Pancreas (tissue), 10 donors: ENCODE data around the gene RHO. TPM values are rescaled to one million over a fixed set of nuclear protein-coding genes. Genes with fewer than 3 reads are reported as not detected.

Experiments
- ATAC-seq, 4 donors: fragments of 200-7000 bp; cut with Tn5 transposase; one replicate each; pipeline versions ENCODE4 v1.8.0 to v1.9.1; 2020; ENCODE audit warnings: mild to moderate bottlenecking in 4 of 4, moderate library complexity in 4 of 4
- DNase-seq, 6 donors: peaks; one replicate each; pipeline ENCODE4 v3.0.0-alpha.2; 2020
- FAIRE-seq: peaks from 2 replicates; lab custom pipeline; 2012; peaks lifted over from hg19 to GRCh38; lab: Jason Lieb, UNC
- H3K27ac ChIP-seq, 4 donors: fragments of 200-600 bp; sonication (generic); 1 replicate in 3 of 4; 2 replicates in 1 of 4; pipeline versions ENCODE4 v1.5.0 to v1.8.0; 2020
- H3K27me3 ChIP-seq, 4 donors: fragments of 200-600 bp; one replicate each; pipeline ENCODE4 v1.8.0; 2021
- H3K36me3 ChIP-seq, 3 donors: fragments of 200-600 bp; sonication (generic) in 1 of 3; one replicate each; pipeline versions ENCODE4 v1.5.0 to v1.8.0; 2020 to 2021
- H3K4me1 ChIP-seq, 3 donors: fragments of 200-600 bp; one replicate each; pipeline ENCODE4 v1.8.0; 2021
- H3K4me3 ChIP-seq, 4 donors: fragments of 200-600 bp; sonication (generic) in 2 of 4; one replicate each; pipeline versions ENCODE4 v1.5.0 to v1.8.0; 2020 to 2021
- H3K9me3 ChIP-seq, 4 donors: fragments of 200-600 bp; one replicate each; pipeline ENCODE4 v1.8.0; 2021
- WGBS, 2 donors: extraction: QIAGEN DNeasy Blood & Tissue Kit; methylation state at CpG; one replicate each; pipeline ENCODE4 v1.1.7; 2013; 5-methylcytosine and 5-hydroxymethylcytosine counted together
- intact Hi-C, 3 donors: fragments of 100-400 bp; cut with DNase I; formaldehyde crosslinking; loops; one replicate each; pipeline versions ENCODE4 v1.11.1 to v1.14.2; 2022
- polyA plus RNA-seq, 2 donors: library from polyadenylated mRNA; stranded (reverse); fragments of 200-250 nt; gene quantifications; one replicate each; pipeline ENCODE4 v1.2.3, GENCODE V29; 2013
- total RNA-seq, 6 donors: library from RNA; stranded (reverse); fragmentation: NEBNext Ultra II Directional in 4 of 6; extraction: Animal tissue kit (Norgen Biotek cat#: 25700) in 4 of 6; gene quantifications; one replicate each; pipeline versions ENCODE4 v1.2.1 to v1.2.4, GENCODE V29; 2021 to 2023
- TF ChIP-seq, protein P1 (sequence below), 4 donors: fragments of 200-600 bp; sonication (generic) in 3 of 4; IDR thresholded peaks; one replicate each; pipeline versions ENCODE4 v1.5.0 to v1.8.0; 2021; ENCODE audit warnings: antibody characterized with exemption in 4 of 4
- donor health status: healthy with polysubstance abuse.
- donor health status: DM: no; HTN: no; CAD: no; lungs with moderate emphysema.
- donor health status: DM: no; HTN: no; CAD: no.
- donor health status: control.
- donor health status: control.
- donor health status: Bipolar disorder and iron deficiency.
- donor health status: DM: yes; HTN: yes; CAD: no.
- donor health status: DM: no; HTN: no; CAD: no.
- donor health status: DM: no; HTN: no; CAD: no.
- donor health status: DM: yes; HTN: yes; CAD: no.

Gene RHO
- total and polyA plus RNA-seq, 8 donors: 0.05 TPM; not detected in 7

DNA sequence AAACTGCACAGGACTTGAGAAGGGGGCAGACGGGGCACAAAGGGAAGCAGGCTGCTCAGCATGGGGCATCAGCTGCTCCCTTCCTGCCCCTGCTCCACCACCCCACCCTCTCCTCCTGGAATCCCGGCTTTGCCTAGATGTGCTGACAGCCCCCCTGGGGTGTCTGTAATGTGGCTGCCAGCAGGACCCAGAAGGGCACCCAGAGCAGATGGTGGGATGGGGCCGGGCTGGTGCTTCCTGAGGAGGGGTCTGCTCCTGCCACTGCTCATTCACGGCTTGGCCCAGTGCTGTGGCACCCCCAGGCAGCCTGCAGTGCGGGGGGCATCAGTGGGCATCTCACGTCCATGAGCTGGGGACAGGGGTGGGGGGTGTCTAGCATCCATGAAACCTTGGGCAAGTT lies 24.7 kb downstream of the RHO start:
- ATAC-seq (no peak), FAIRE-seq (no peak), DNase-seq (peak in 1 of 6 donors; percentile 43)
- 63 to 69% methylated on average over 6 of the region's 6 CpGs for WGBS, 2 donors
- Histone ChIP-seq H3K27ac (no peak overlapping the region), H3K4me3 (no peak overlapping the region), H3K27me3 (no peaks in the 10 kb centered on the region), H3K9me3 (no peaks in the 10 kb centered on the region), H3K36me3 (no peaks in the 10 kb centered on the region), H3K4me1 (peaks cover 0 to 4% (median 0%) of the 10 kb centered on the region in 3 donors)
- TF ChIP-seq, protein P1, sequence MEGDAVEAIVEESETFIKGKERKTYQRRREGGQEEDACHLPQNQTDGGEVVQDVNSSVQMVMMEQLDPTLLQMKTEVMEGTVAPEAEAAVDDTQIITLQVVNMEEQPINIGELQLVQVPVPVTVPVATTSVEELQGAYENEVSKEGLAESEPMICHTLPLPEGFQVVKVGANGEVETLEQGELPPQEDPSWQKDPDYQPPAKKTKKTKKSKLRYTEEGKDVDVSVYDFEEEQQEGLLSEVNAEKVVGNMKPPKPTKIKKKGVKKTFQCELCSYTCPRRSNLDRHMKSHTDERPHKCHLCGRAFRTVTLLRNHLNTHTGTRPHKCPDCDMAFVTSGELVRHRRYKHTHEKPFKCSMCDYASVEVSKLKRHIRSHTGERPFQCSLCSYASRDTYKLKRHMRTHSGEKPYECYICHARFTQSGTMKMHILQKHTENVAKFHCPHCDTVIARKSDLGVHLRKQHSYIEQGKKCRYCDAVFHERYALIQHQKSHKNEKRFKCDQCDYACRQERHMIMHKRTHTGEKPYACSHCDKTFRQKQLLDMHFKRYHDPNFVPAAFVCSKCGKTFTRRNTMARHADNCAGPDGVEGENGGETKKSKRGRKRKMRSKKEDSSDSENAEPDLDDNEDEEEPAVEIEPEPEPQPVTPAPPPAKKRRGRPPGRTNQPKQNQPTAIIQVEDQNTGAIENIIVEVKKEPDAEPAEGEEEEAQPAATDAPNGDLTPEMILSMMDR (IDR thresholded peaks at IDR 0.05): no peak
- intact Hi-C loops: no loop called here

DNA sequence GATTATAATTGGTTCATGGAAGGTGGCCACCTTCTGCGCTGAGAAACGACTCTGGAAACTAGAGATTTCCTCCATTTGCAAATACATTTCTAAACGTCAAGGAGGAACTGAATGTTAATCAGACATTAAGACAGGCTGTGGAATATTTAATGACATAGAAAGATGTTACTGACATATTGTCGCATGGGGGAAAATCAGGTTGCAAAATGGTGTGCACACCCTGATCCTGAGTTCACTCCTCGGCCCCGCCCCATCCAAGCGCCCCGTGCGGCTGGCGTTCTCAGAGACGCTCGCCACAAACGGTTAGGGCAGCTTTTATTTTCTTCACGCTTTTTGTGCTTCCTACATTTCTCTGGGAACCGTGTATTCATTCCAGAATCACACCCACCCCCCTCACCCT lies 25.3 kb downstream of the RHO start:
- WGBS, 2 donors: 58 to 70% methylated on average over 15 of the region's 15 CpGs
- peak in 1 of 6 donors; percentile 8 for DNase-seq
- Histone ChIP-seq H3K4me3 (no peak overlapping the region), H3K36me3 (no peaks in the 10 kb centered on the region), H3K4me1 (peaks cover 0 to 4% (median 0%) of the 10 kb centered on the region in 3 donors), H3K9me3 (no peaks in the 10 kb centered on the region), H3K27ac (no peak overlapping the region), H3K27me3 (no peaks in the 10 kb centered on the region)
- ATAC-seq: no peak
- intact Hi-C loops: no loop called here
- TF ChIP-seq, protein P1 (IDR thresholded peaks at IDR 0.05): no peak
- FAIRE-seq: no peak

DNA sequence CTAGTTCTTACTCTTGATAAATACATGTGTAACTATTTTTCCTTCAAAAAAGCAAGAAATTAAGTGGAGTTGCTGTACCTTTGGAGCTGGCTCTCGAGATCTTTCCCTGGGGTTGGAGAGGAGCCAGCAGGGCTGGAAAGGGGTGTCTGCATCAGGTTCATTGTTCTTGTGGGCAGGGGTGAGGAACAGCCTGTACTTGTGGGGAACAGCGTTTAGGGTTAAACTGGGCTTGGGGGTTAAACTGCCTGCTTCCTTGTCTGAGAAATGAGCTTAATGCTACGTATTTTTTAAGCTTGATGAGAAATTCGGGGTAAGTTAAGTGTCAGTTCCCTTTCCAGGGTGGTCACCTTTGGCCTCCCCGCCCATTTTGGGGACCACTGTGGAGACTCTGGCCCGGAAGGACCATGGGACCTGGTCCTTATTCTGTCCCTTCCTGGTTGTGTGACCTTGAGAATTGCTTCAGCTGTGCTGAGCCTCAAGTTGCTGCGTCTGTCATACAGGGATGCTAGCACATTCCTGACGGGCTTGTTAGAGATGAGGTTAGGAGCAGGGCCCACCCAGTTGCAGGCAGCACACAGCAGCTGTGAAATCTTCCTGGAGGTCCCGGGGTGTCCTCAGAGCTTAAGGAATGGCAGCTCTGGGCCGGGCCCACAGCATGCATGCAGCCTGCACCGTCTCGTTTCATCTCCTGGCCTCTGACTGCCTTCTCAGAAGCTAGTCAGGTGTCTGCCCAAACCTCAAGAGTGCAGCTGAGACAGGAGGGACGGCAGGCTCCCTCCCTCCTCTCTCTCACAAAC lies 26.1 kb downstream of the RHO start:
- FAIRE-seq (no peak), DNase-seq (peak in 1 of 6 donors; percentile 16), ATAC-seq (no peak)
- no peak overlapping the region for H3K27ac ChIP-seq
- intact Hi-C loops: no loop called here
- no peaks in the 10 kb centered on the region for H3K4me1 ChIP-seq
- H3K27me3 ChIP-seq: no peaks in the 10 kb centered on the region
- H3K9me3 ChIP-seq: no peaks in the 10 kb centered on the region
- 50 to 68% methylated on average over 13 of the region's 13 CpGs for WGBS, 2 donors
- H3K36me3 ChIP-seq: no peaks in the 10 kb centered on the region
- H3K4me3 ChIP-seq: no peak overlapping the region
- TF ChIP-seq, protein P1 (IDR thresholded peaks at IDR 0.05): no peak

DNA sequence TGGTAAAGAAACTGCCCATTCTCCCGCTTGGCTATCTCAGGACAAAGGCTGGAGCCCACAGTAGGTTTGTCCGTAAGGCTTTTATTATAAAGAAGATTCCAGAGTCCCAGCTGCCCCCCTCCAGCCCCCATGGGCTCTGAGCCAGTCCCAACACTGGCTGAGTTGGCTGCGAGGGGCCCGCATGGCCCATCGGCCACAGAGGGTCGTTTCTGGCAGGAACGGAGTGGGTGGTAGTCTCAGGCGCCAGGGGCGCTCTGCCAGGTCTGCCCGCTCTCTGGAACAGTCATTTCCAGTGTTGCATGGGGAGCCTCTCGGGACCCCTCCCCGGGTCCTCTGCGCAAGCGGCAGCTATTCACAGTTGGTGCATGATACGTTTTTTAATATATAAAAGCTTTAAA lies 26.7 kb downstream of the RHO start:
- Histone ChIP-seq H3K36me3 (no peaks in the 10 kb centered on the region), H3K4me3 (no peak overlapping the region), H3K27ac (no peak overlapping the region), H3K9me3 (no peaks in the 10 kb centered on the region), H3K27me3 (no peaks in the 10 kb centered on the region), H3K4me1 (no peaks in the 10 kb centered on the region)
- ATAC-seq (no peak), FAIRE-seq (no peak), DNase-seq (peak in 1 of 6 donors; percentile 32)
- TF ChIP-seq, protein P1 (IDR thresholded peaks at IDR 0.05): no peak
- 82 to 83% methylated on average over 15 of the region's 15 CpGs for WGBS, 2 donors
- intact Hi-C loops: no loop called here
